H1 (cell line): ENCODE measurements around the gene CLMP. TPM values are rescaled to one million over a fixed set of nuclear protein-coding genes. Genes with fewer than 3 reads are reported as not detected.

ENCODE experiments used
- CTCF ChIA-PET: fragments of 300-600 bp; sonication (Branson Sonifier 250); formaldehyde crosslinking; loops from one replicate; lab custom pipeline; 2021; ENCODE audit not compliant: partially characterized antibody; lab: Charles Lee
- POLR2A ChIA-PET: fragments of 300-600 bp; sonication (Branson Sonifier 250); formaldehyde crosslinking; loops from one replicate; lab custom pipeline; 2021; ENCODE audit warnings: inconsistent platforms; ENCODE audit not compliant: partially characterized antibody; lab: Charles Lee
- DNase-seq, 2 experiments: peaks; one replicate each; pipeline versions ENCODE4 v3.0.0 to v3.0.0-alpha.2; 2010 to 2022; ENCODE audit warnings: low spot score in 2 of 2, low read depth in 1 of 2, mixed read lengths in 1 of 2
- FAIRE-seq: peaks from 2 replicates; lab custom pipeline; 2011; peaks lifted over from hg19 to GRCh38; lab: Jason Lieb, UNC
- H2AFZ ChIP-seq: 2 replicates; pipeline ENCODE4 v1.8.1; 2012; ENCODE audit warnings: low read length, inconsistent platforms
- H2AK5ac ChIP-seq: 2 replicates; pipeline ENCODE4 v1.6.1; 2013; ENCODE audit warnings: low read depth, low read length
- H2BK120ac ChIP-seq: replicated peaks from 2 replicates; pipeline ENCODE3; 2013; ENCODE audit warnings: low read depth, low read length, inconsistent platforms
- H2BK12ac ChIP-seq: 2 replicates; pipeline ENCODE4 v1.6.1; 2013; ENCODE audit warnings: low read depth, low read length
- H2BK15ac ChIP-seq: 2 replicates; pipeline ENCODE4 v1.6.1; 2013; ENCODE audit warnings: low read length
- H2BK20ac ChIP-seq: 2 replicates; pipeline ENCODE4 v1.6.1; 2013; ENCODE audit warnings: low read length
- H2BK5ac ChIP-seq: 2 replicates; pipeline ENCODE4 v1.6.1; 2013; ENCODE audit warnings: low read depth, low read length
- H3K14ac ChIP-seq: 2 replicates; pipeline ENCODE4 v1.6.1; 2013; ENCODE audit warnings: inconsistent platforms; ENCODE audit not compliant: insufficient read length
- H3K18ac ChIP-seq: 2 replicates; pipeline ENCODE4 v1.6.1; 2013; ENCODE audit warnings: low read length; ENCODE audit errors: extremely low read depth
- H3K23ac ChIP-seq: 2 replicates; pipeline ENCODE4 v1.6.1; 2013; ENCODE audit warnings: inconsistent platforms; ENCODE audit not compliant: insufficient read length
- H3K23me2 ChIP-seq: 2 replicates; pipeline ENCODE4 v1.6.1; 2013; ENCODE audit warnings: low read depth, low read length
- H3K27ac ChIP-seq: 2 replicates; pipeline ENCODE4 v1.6.1; 2011; ENCODE audit warnings: low read depth, low read length, inconsistent platforms
- H3K27me3 ChIP-seq, 4 experiments: replicated peaks in 1 of 4; 1 replicate in 1 of 4; 2 replicates in 3 of 4; pipeline versions ENCODE4 v1.6.1 to v1.8.1; 2011 to 2013; ENCODE audit warnings: low read length in 3 of 4, mild to moderate bottlenecking in 3 of 4, inconsistent platforms in 2 of 4, mixed read lengths in 2 of 4, moderate library complexity in 1 of 4; ENCODE audit not compliant: control insufficient read depth in 3 of 4, insufficient read depth in 3 of 4; ENCODE audit errors: extremely low read depth in 1 of 4
- H3K36me3 ChIP-seq, 4 experiments: 2 replicates each; pipeline versions ENCODE4 v1.6.1 to v1.8.1; 2011 to 2013; ENCODE audit warnings: mild to moderate bottlenecking in 4 of 4, low read length in 3 of 4, moderate library complexity in 2 of 4, control low read depth in 1 of 4, inconsistent platforms in 1 of 4; ENCODE audit not compliant: insufficient read depth in 4 of 4, control insufficient read depth in 2 of 4
- H3K4ac ChIP-seq: replicated peaks from 2 replicates; pipeline ENCODE3; 2013; ENCODE audit warnings: low read length, low read depth, mixed read lengths, inconsistent platforms; ENCODE audit not compliant: insufficient read length
- H3K4me1 ChIP-seq, 4 experiments: replicated peaks in 1 of 4; 1 replicate in 1 of 4; 2 replicates in 3 of 4; pipeline versions ENCODE4 v1.6.1 to v1.8.1; 2011 to 2013; ENCODE audit warnings: low read length in 3 of 4, inconsistent platforms in 2 of 4, mixed read lengths in 1 of 4; ENCODE audit not compliant: insufficient read depth in 4 of 4, control insufficient read depth in 3 of 4
- H3K4me2 ChIP-seq, 2 experiments: 2 replicates each; pipeline versions ENCODE4 v1.6.1 to v1.8.1; 2011 to 2013; ENCODE audit warnings: low read depth in 2 of 2, low read length in 2 of 2, control low read depth in 1 of 2, inconsistent platforms in 1 of 2, mild to moderate bottlenecking in 1 of 2; ENCODE audit not compliant: insufficient read depth in 1 of 2
- H3K4me3 ChIP-seq, 4 experiments: fragments of 200-600, 300-600 bp in 1 of 4; sonication (generic), shearing (Covaris generic), sonication (Bioruptor Twin) in 1 of 4; 2 replicates each; pipeline versions ENCODE4 v1.5.1 to v1.8.1; 2011 to 2016; ENCODE audit warnings: low read length in 4 of 4, low read depth in 3 of 4, control low read depth in 2 of 4, inconsistent platforms in 2 of 4, mild to moderate bottlenecking in 2 of 4, mixed read lengths in 1 of 4, moderate library complexity in 1 of 4; ENCODE audit not compliant: insufficient read depth in 2 of 4; ENCODE audit errors: extremely low read depth in 1 of 4
- H3K56ac ChIP-seq: replicated peaks from 2 replicates; pipeline ENCODE3; 2013; ENCODE audit warnings: low read depth, mild to moderate bottlenecking, mixed read lengths, low read length, inconsistent platforms; ENCODE audit not compliant: insufficient read length
- H3K79me1 ChIP-seq: 2 replicates; pipeline ENCODE4 v1.6.1; 2013; ENCODE audit warnings: low read depth, low read length, control low read depth
- H3K79me2 ChIP-seq, 2 experiments: 2 replicates each; pipeline versions ENCODE4 v1.6.1 to v1.8.1; 2012 to 2013; ENCODE audit warnings: low read length in 2 of 2, mild to moderate bottlenecking in 2 of 2, inconsistent platforms in 1 of 2; ENCODE audit not compliant: insufficient read depth in 2 of 2, control insufficient read depth in 1 of 2
- H3K9ac ChIP-seq, 4 experiments: replicated peaks in 1 of 4; 1 replicate in 1 of 4; 2 replicates in 3 of 4; pipeline versions ENCODE4 v1.6.1 to v1.8.1; 2011 to 2013; ENCODE audit warnings: low read depth in 3 of 4, low read length in 3 of 4, control low read depth in 2 of 4, mild to moderate bottlenecking in 2 of 4, moderate library complexity in 2 of 4, inconsistent platforms in 1 of 4; ENCODE audit errors: extremely low read depth in 1 of 4
- H3K9me3 ChIP-seq, 2 experiments: 2 replicates each; pipeline versions ENCODE4 v1.6.1 to v1.8.1; 2012 to 2013; ENCODE audit warnings: mild to moderate bottlenecking in 2 of 2, moderate library complexity in 2 of 2, control low read depth in 1 of 2, inconsistent platforms in 1 of 2, low read depth in 1 of 2, low read length in 1 of 2, mixed read lengths in 1 of 2; ENCODE audit not compliant: insufficient read depth in 2 of 2
- H4K20me1 ChIP-seq, 2 experiments: replicated peaks in 1 of 2; 2 replicates each; pipeline versions ENCODE3 to v1.8.1; 2011 to 2013; ENCODE audit warnings: inconsistent platforms in 2 of 2, low read length in 2 of 2, mild to moderate bottlenecking in 1 of 2; ENCODE audit not compliant: insufficient read depth in 2 of 2, control insufficient read depth in 1 of 2
- H4K5ac ChIP-seq: 2 replicates; pipeline ENCODE4 v1.6.1; 2013; ENCODE audit warnings: low read length, low read depth, mixed read lengths, inconsistent platforms; ENCODE audit not compliant: insufficient read length
- H4K8ac ChIP-seq: 2 replicates; pipeline ENCODE4 v1.8.0; 2013; ENCODE audit warnings: mild to moderate bottlenecking, moderate library complexity, low read length, inconsistent platforms; ENCODE audit not compliant: insufficient read depth; ENCODE audit errors: extremely low read depth
- H4K91ac ChIP-seq: replicated peaks from 2 replicates; pipeline ENCODE3; 2013; ENCODE audit warnings: low read length, mixed read lengths, inconsistent platforms; ENCODE audit not compliant: insufficient read length
- ASH2L ChIP-seq: fragments of 200-600, 300-600 bp; sonication (generic); IDR thresholded peaks from one replicate; pipeline ENCODE4 v1.7.1; 2017; ENCODE audit warnings: low read length
- CHD2 ChIP-seq: IDR thresholded peaks from 2 replicates; pipeline ENCODE4 v1.6.1; 2012; ENCODE audit warnings: low read length, improper control_type of control experiment
- EGR1 ChIP-seq: IDR thresholded peaks from 2 replicates; pipeline ENCODE4 v1.6.1; 2011; ENCODE audit warnings: low read depth, low read length, borderline replicate concordance
- EP300 ChIP-seq, 2 experiments: IDR thresholded peaks; 1 replicate in 1 of 2; 2 replicates in 1 of 2; pipeline ENCODE4 v1.6.1; 2011 to 2012; ENCODE audit warnings: low read depth in 2 of 2, low read length in 2 of 2, mild to moderate bottlenecking in 2 of 2, borderline replicate concordance in 1 of 2, inconsistent platforms in 1 of 2, moderate library complexity in 1 of 2
- KDM1A ChIP-seq: fragments of 200-600, 300-600 bp; sonication (generic); IDR thresholded peaks from 2 replicates; pipeline ENCODE4 v1.7.1; 2016; ENCODE audit warnings: mild to moderate bottlenecking, low read length, borderline replicate concordance
- KDM4A ChIP-seq: IDR thresholded peaks from one replicate; pipeline ENCODE4 v1.7.1; 2012; ENCODE audit warnings: low read depth, mild to moderate bottlenecking, moderate library complexity, low read length, inconsistent platforms; ENCODE audit not compliant: severe bottlenecking
- RNF2 ChIP-seq: fragments of 200-900, 300-1000 bp; sonication (generic); IDR thresholded peaks from 2 replicates; pipeline ENCODE4 v1.7.1; 2016; ENCODE audit warnings: borderline replicate concordance, low read depth, mild to moderate bottlenecking, antibody characterized with exemption, low read length; ENCODE audit not compliant: poor library complexity, severe bottlenecking; ENCODE audit errors: missing control alignments
- SP4 ChIP-seq: IDR thresholded peaks from 2 replicates; pipeline ENCODE4 v1.6.1; 2012; ENCODE audit warnings: low read length, inconsistent platforms
- TEAD4 ChIP-seq: IDR thresholded peaks from 2 replicates; pipeline ENCODE4 v1.6.1; 2012; ENCODE audit warnings: low read depth, low read length, inconsistent platforms, mixed read lengths
- YY1 ChIP-seq: IDR thresholded peaks from 2 replicates; pipeline ENCODE4 v1.6.1; 2011; ENCODE audit warnings: low read depth, mild to moderate bottlenecking, low read length
- WGBS, 2 experiments: shearing (Covaris generic) in 1 of 2; methylation state at CpG; one replicate each; pipeline versions ENCODE4 v1.1.6 to v1.1.7; 2013 to 2015; ENCODE audit warnings: low lambda C conversion rate in 2 of 2, mixed read lengths in 2 of 2, inconsistent platforms in 1 of 2, low coverage in 1 of 2, missing lambda C conversion rate in 1 of 2; ENCODE audit not compliant: insufficient replicate concordance in 2 of 2, insufficient coverage in 1 of 2, insufficient read length in 1 of 2; ENCODE audit errors: extremely low coverage in 1 of 2, missing lambda C conversion rate in 1 of 2; 5-methylcytosine and 5-hydroxymethylcytosine counted together
- polyA plus RNA-seq, 7 experiments: library from polyadenylated mRNA; depleted of rRNA in 3 of 7; stranded (reverse) in 5 of 7; unstranded in 2 of 7; fragments of >200 nt in 5 of 7; fragments of 200-250 nt in 2 of 7; gene quantifications; 1 replicate in 5 of 7; 2 replicates in 1 of 7; 4 replicates in 1 of 7; pipeline versions ENCODE4 v1.2.1 to v1.2.3, GENCODE V29; 2011 to 2013; ENCODE audit warnings: missing spikeins in 2 of 7, mixed read lengths in 2 of 7
- total RNA-seq: library from RNA; stranded (reverse); fragmentation: NEBNext Ultra II Directional; extraction: Animal tissue kit (Norgen Biotek cat#: 25700); gene quantifications from 2 replicates; pipeline ENCODE4 v1.2.1, GENCODE V29; 2021
- TF ChIP-seq, protein P1 (sequence below): IDR thresholded peaks from 2 replicates; pipeline ENCODE4 v1.6.1; 2012; ENCODE audit warnings: inconsistent platforms
- TF ChIP-seq, protein P2 (sequence below): IDR thresholded peaks from 2 replicates; pipeline ENCODE4 v1.6.1; 2011; ENCODE audit warnings: low read depth, mild to moderate bottlenecking, low read length; ENCODE audit not compliant: insufficient read depth

The CLMP gene
- total and polyA plus RNA-seq, 2 of the 8 experiments (the other 6 are each of a cell fraction or from before 2014, with no cell fraction given), result 9.9 to 24.1 TPM

DNA sequence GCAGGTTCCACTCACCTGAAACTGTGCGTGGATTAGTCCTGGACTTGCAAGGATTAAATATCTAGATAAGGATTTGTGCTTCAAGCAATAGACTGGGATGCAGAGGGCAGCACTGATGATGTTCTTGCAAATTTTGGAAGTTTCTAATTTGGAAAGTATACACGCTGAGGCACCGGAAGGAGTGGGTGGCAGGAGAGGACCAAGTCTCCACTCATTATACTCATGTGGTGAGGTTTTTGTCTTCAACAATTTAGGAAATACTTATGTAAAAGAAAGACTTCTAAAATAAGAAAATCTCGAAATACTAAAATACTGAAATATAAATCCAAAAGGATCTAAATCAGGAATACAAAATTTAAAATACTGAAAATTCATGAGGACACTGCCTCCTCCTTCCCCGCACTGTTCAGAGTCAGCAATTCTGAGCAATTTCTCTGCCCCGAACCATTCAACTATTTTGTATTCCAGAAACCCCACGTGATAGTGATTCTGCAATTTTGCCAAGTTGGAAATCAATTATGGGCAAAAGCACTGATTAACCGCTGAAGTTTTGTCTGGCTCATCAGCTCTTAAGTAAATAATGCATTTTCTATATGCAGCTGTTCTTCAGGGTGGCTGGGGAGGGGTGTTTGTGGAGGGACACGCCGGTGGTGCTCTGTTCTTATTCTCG lies 47.0 kb upstream of the CLMP start:
- Histone ChIP-seq H3K27ac (no peak overlapping the region), H4K91ac (no peak overlapping the region), H3K9me3 (no peaks in the 10 kb centered on the region), H3K36me3 (no peaks in the 10 kb centered on the region), H3K23ac (no peak overlapping the region), H3K14ac (no peak overlapping the region), H2AK5ac (no peak overlapping the region), H3K4me3 (no peak overlapping the region), H2BK120ac (no peak overlapping the region), H3K79me1 (no peaks in the 10 kb centered on the region), H2BK20ac (no peak overlapping the region), H2BK15ac (no peak overlapping the region), H3K4me1 (peaks cover 0 to 5% (median under 1%) of the 10 kb centered on the region in 4 experiments; a peak in 2 of 7 replicates), H3K9ac (no peak overlapping the region), H2AFZ (no peak overlapping the region), H4K8ac (no peak overlapping the region), H3K79me2 (no peaks in the 10 kb centered on the region), H3K56ac (no peak overlapping the region), H4K5ac (no peak overlapping the region), H3K18ac (no peak overlapping the region), H4K20me1 (no peaks in the 10 kb centered on the region), H2BK5ac (no peak overlapping the region), H3K4ac (no peak overlapping the region), H3K27me3 (no peaks in the 10 kb centered on the region), H3K23me2 (no peaks in the 10 kb centered on the region), H2BK12ac (no peak overlapping the region), H3K4me2 (no peak overlapping the region)
- WGBS, 2 experiments, result 94% methylated on average over 11 of the region's 11 CpGs; no CpG with 5 or more reads in 1 of the 2 experiments
- ChIA-PET POLR2A (no interaction called here), CTCF (interaction anchor here (1.3 to 11.9 kb wide), 4 partner anchors 8 to 134 kb away, joined by 3 to 253 read pairs (median 131); no protein-coding TSS in a partner anchor)
- FAIRE-seq (no peak), DNase-seq (no peak)
- TF ChIP-seq RNF2 (no peak), SP4 (no peak), KDM1A (no peak), ASH2L (no peak), CHD2 (no peak), EP300 (IDR thresholded peaks at IDR 0.05; ENCODE audit: borderline replicate concordance in 1 of 2, low read depth in 2 of 2, low read length in 2 of 2) (no peak), EGR1 (no peak), YY1 (no peak), TEAD4 (no peak), KDM4A (no peak)
- TF ChIP-seq, protein P1, sequence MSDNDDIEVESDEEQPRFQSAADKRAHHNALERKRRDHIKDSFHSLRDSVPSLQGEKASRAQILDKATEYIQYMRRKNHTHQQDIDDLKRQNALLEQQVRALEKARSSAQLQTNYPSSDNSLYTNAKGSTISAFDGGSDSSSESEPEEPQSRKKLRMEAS, result no peak
- TF ChIP-seq, protein P2, sequence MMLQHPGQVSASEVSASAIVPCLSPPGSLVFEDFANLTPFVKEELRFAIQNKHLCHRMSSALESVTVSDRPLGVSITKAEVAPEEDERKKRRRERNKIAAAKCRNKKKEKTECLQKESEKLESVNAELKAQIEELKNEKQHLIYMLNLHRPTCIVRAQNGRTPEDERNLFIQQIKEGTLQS, result no peak
